ENCODE results near the gene TBCCD1.

The TBCCD1 gene

DNA sequence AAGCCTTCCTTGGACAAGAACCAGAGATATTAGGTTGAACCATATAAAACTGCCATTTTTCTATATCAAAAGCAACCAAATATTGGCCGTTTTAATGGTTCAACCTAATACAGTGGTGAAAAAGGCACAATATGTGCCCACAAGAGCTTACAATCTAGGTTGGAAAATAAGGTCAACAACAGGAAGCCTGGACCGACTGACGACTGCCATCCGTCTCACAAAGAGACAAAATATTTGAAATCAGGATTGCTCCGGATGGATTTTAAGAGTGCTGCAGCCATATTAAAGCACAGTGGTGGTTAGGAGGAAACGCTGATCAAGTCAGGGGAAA lies 47.1 kb upstream of the TBCCD1 start:
- peak overlapping the region; percentile 62 for H3K4me2 ChIP-seq (ENCODE audit: low read length)
- H3K4me1 ChIP-seq (ENCODE audit: insufficient read depth, low read length, severe bottlenecking): peaks cover 27% of the 10 kb centered on the region
- H3F3A ChIP-seq (ENCODE audit: insufficient read depth, low read length): no peaks in the 10 kb centered on the region
- peak overlapping the region; percentile 32 for H3K4me3 ChIP-seq (ENCODE audit: low read depth, low read length, poor library complexity, severe bottlenecking)
- no peak overlapping the region for H3K27ac ChIP-seq (ENCODE audit: low read depth, low read length, poor library complexity, severe bottlenecking)
- H3K9ac ChIP-seq (ENCODE audit: low read length): no peak overlapping the region; the same call in 1 of the 2 replicates
- 0 out of 2 replicates have a peak, but pooled peaks cover 5% of the 10 kb centered on the region for H3K27me3 ChIP-seq (ENCODE audit: insufficient read depth, low read length)
- no peaks in the 10 kb centered on the region for H4K20me1 ChIP-seq (ENCODE audit: insufficient read depth, low read length)
- H3K9me3 ChIP-seq (ENCODE audit: low read length): no peaks in the 10 kb centered on the region
- H2AFZ ChIP-seq (ENCODE audit: low read length): no peak overlapping the region
- H3K9me2 ChIP-seq (ENCODE audit: low read depth, low read length): no peaks in the 10 kb centered on the region
- no peaks in the 10 kb centered on the region for H3K36me3 ChIP-seq (ENCODE audit: insufficient read depth, low read length)
- no peaks in the 10 kb centered on the region for H3K79me2 ChIP-seq (ENCODE audit: insufficient read depth, low read length)
- TF ChIP-seq EZH2 (IDR thresholded peaks at IDR 0.05; ENCODE audit: borderline replicate concordance, low read length): no peak
- TF ChIP-seq, protein P1, sequence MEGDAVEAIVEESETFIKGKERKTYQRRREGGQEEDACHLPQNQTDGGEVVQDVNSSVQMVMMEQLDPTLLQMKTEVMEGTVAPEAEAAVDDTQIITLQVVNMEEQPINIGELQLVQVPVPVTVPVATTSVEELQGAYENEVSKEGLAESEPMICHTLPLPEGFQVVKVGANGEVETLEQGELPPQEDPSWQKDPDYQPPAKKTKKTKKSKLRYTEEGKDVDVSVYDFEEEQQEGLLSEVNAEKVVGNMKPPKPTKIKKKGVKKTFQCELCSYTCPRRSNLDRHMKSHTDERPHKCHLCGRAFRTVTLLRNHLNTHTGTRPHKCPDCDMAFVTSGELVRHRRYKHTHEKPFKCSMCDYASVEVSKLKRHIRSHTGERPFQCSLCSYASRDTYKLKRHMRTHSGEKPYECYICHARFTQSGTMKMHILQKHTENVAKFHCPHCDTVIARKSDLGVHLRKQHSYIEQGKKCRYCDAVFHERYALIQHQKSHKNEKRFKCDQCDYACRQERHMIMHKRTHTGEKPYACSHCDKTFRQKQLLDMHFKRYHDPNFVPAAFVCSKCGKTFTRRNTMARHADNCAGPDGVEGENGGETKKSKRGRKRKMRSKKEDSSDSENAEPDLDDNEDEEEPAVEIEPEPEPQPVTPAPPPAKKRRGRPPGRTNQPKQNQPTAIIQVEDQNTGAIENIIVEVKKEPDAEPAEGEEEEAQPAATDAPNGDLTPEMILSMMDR (IDR thresholded peaks at IDR 0.05; ENCODE audit: low read length): no peak

DNA sequence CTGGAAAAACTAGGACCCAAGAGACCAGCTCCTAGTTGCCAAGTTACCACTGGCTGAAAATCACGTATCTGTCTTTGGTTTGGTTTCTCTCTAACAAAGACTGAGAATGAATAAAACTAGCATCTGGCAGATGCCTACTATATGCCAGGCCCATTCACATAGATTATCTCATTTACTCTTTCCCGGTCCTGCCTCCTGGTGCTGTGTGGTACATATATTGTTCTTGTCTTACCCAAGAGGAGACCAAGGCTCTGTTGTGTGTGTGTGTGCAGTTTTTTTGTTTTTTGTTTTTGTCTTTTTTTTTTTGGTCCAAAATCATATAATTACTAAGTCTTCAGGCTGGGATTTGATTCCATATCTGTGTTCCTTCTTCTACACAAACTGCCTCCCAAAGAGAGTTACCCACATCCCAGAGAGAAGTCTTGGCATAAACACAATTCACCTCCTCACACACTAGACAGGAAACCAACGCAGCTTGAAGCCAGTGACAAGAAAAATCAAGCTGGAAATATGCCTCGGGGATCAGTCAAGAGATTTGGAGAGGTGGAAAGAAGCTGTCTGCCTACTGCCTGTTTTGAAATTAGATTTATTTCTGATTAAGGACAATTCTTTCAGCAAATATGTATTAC lies 46.6 kb upstream of the TBCCD1 start:
- Histone ChIP-seq H3K4me3 (ENCODE audit: low read depth, low read length, poor library complexity, severe bottlenecking) (no peak overlapping the region), H3K4me1 (ENCODE audit: insufficient read depth, low read length, severe bottlenecking) (peaks cover 27% of the 10 kb centered on the region), H3K27me3 (ENCODE audit: insufficient read depth, low read length) (0 out of 2 replicates have a peak, but pooled peaks cover 5% of the 10 kb centered on the region), H3K9me3 (ENCODE audit: low read length) (no peaks in the 10 kb centered on the region), H3K27ac (ENCODE audit: low read depth, low read length, poor library complexity, severe bottlenecking) (no peak overlapping the region), H3K9me2 (ENCODE audit: low read depth, low read length) (no peaks in the 10 kb centered on the region), H3K4me2 (ENCODE audit: low read length) (no peak overlapping the region), H2AFZ (ENCODE audit: low read length) (no peak overlapping the region), H3K36me3 (ENCODE audit: insufficient read depth, low read length) (no peaks in the 10 kb centered on the region), H3K9ac (ENCODE audit: low read length) (no peak overlapping the region), H3F3A (ENCODE audit: insufficient read depth, low read length) (no peaks in the 10 kb centered on the region), H4K20me1 (ENCODE audit: insufficient read depth, low read length) (no peaks in the 10 kb centered on the region), H3K79me2 (ENCODE audit: insufficient read depth, low read length) (no peaks in the 10 kb centered on the region)
- TF ChIP-seq, protein P1 (IDR thresholded peaks at IDR 0.05; ENCODE audit: low read length): no peak
- no peak for TF ChIP-seq EZH2 (IDR thresholded peaks at IDR 0.05; ENCODE audit: borderline replicate concordance, low read length)

DNA sequence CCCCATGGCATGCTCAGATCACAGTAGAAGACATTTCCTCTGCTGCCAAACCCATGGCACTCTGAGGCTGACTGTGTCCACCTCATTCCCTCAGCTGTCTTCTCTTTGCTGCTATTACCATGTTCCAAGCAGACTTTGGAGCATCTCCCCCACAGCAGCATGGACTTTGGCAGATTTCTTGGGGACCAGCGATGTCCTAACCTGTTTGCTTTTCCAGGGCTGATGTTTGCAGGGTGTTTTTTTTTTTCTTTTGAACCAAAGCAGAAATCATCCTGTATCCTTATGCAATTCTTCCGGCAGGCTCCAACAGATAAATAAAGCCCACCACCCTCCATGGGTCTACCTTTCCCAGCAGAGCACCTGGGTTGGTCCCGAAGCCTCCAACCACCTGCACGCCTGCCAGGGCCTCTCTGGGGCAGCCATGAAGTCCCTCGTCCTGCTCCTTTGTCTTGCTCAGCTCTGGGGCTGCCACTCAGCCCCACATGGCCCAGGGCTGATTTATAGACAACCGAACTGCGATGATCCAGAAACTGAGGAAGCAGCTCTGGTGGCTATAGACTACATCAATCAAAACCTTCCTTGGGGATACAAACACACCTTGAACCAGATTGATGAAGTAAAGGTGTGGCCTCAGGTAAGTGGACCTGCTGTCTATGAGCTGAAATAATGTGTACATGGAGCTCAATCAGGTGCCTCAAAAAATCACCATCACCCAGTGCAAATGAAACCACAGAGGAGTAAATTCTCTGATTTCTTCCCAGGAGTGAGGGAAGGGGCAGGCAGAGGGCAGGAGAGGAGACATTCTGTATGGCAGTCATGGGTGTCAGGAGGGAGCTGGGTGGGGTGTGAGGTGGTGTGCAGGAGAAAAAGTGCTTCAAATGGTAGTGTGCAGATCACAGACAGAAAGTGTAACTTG lies 45.8 kb upstream of the TBCCD1 start, which contains the start of gene AHSG:
TSS of gene AHSG (plus strand) at position 340 of the 916 bp plus-strand sequence. CDS start at position 422, 82 bp downstream.
- H3K9me3 ChIP-seq (ENCODE audit: low read length): no peaks in the 10 kb centered on the region
- no peak within 1 kb of the TSS for H3K4me3 ChIP-seq (ENCODE audit: low read depth, low read length, poor library complexity, severe bottlenecking)
- H3K9ac ChIP-seq (ENCODE audit: low read length): no peak within 1 kb of the TSS
- TF ChIP-seq EZH2 (IDR thresholded peaks at IDR 0.05; ENCODE audit: borderline replicate concordance, low read length): no peak
- TF ChIP-seq, protein P1 (IDR thresholded peaks at IDR 0.05; ENCODE audit: low read length): no peak
- H3K27me3 ChIP-seq (ENCODE audit: insufficient read depth, low read length): 0 out of 2 replicates have a peak, but pooled peaks cover 5% of the 10 kb centered on the region
- no peak within 1 kb of the TSS for H2AFZ ChIP-seq (ENCODE audit: low read length)
- H3K36me3 ChIP-seq (ENCODE audit: insufficient read depth, low read length): no peaks in the 10 kb centered on the region
- H3K4me1 ChIP-seq (ENCODE audit: insufficient read depth, low read length, severe bottlenecking): peaks cover 27% of the 10 kb centered on the region
- H3K79me2 ChIP-seq (ENCODE audit: insufficient read depth, low read length): no peaks in the 10 kb centered on the region
- no peaks in the 10 kb centered on the region for H3K9me2 ChIP-seq (ENCODE audit: low read depth, low read length)
- no peak within 1 kb of the TSS for H3K27ac ChIP-seq (ENCODE audit: low read depth, low read length, poor library complexity, severe bottlenecking)
- no peaks in the 10 kb centered on the region for H4K20me1 ChIP-seq (ENCODE audit: insufficient read depth, low read length)
- H3F3A ChIP-seq (ENCODE audit: insufficient read depth, low read length): no peaks in the 10 kb centered on the region
- no peak within 1 kb of the TSS for H3K4me2 ChIP-seq (ENCODE audit: low read length)

All from OCI-LY1 (cell line).